Measurements from ENCODE around the gene PHF3.

The PHF3 gene, protein sequence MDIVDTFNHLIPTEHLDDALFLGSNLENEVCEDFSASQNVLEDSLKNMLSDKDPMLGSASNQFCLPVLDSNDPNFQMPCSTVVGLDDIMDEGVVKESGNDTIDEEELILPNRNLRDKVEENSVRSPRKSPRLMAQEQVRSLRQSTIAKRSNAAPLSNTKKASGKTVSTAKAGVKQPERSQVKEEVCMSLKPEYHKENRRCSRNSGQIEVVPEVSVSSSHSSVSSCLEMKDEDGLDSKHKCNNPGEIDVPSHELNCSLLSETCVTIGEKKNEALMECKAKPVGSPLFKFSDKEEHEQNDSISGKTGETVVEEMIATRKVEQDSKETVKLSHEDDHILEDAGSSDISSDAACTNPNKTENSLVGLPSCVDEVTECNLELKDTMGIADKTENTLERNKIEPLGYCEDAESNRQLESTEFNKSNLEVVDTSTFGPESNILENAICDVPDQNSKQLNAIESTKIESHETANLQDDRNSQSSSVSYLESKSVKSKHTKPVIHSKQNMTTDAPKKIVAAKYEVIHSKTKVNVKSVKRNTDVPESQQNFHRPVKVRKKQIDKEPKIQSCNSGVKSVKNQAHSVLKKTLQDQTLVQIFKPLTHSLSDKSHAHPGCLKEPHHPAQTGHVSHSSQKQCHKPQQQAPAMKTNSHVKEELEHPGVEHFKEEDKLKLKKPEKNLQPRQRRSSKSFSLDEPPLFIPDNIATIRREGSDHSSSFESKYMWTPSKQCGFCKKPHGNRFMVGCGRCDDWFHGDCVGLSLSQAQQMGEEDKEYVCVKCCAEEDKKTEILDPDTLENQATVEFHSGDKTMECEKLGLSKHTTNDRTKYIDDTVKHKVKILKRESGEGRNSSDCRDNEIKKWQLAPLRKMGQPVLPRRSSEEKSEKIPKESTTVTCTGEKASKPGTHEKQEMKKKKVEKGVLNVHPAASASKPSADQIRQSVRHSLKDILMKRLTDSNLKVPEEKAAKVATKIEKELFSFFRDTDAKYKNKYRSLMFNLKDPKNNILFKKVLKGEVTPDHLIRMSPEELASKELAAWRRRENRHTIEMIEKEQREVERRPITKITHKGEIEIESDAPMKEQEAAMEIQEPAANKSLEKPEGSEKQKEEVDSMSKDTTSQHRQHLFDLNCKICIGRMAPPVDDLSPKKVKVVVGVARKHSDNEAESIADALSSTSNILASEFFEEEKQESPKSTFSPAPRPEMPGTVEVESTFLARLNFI (N-terminal part only)

DNA sequence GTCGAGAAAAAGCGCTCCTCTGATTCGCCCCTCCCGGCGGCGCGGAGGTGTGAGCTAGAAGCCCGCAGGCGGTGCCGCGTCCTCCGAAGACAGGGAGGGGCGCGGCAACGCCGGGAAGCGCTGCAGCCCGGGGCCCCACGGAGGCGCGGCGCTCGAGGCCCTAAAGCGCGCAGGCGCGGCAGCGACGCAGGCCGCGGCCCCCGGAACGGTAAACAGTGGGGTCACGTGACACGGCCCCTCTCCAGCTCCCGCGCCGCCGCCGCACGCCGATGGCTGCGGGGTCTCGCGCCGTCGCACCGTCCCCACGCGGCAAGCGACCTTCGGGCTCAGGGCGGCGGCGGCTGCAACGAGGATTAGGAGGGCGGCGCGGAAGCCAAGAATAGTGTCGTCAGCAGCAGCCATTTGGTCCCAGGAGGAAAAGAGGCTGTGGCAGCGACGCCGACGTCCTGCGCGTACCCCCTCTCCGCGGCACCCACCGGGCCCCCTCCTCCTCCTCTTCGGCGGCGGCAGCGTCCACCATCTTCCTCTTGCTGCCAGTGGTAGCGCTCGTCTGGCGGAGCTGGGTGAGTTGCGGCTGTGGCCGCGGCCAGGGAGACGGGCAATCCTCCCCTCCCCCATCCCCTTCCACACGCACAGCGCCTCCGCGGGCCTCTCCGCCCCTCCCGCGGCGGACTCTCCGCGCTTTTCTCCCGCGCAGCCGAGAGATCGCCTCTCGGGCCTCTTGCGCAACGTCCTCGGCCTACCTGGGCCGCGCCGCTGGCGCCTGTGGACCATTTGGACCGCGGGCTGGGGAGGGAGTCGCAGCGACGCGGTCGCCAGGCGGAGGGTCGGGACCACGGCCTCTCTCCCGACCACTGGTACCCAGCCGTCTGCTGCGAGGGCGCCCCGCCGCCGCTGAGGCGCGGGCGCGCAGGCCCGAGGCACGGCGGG lies at the start of gene PHF3:
PHF3 (plus strand) TSS at position 215 of the 930 bp plus-strand sequence. CDS start 10,750 bp downstream, outside the sequence.
- DNase-seq: peak; percentile 76

DNA sequence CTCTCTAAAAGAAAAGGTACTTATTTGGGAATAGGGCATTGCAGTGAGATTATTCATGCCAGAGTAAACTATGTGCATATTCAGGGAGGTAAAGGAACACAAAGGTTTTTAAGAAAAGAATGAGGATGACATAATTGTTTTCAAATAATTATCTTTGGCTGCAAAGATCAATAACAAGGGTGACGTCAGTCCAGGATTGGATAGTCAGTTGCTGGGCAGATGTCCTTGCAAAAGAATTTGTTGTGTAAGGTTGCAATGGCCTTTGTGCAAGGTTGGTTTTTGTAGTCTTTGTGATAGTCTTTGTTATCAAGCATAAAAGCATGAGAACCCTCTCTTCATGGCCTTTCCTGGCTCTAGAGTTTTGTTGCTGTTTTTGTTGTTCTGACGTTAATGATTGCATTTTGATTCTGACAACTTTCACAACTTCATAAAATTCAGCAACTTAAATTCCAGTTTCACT lies 45.6 kb upstream of the PHF3 start:
- no peak for DNase-seq

DNA sequence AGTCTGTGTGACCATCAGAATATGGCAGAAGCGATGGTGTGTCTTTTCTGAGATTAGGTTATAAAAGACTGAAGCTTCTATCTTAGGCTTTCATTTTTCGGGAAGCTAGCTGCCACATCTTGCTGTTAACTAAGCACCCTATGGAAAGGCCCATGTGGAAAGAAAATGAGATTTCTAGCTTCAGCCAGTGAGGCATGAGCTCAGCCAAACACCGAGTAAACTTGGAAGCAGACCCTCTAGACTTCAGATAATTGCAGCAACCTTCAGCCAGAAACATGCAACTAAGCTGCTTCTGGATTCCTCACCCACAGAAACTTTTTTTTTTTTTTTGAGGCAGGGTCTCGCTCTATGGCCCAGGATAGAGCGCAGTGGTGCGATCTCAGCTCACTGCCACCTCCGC lies 42.7 kb upstream of the PHF3 start:
- no peak for DNase-seq

DNA sequence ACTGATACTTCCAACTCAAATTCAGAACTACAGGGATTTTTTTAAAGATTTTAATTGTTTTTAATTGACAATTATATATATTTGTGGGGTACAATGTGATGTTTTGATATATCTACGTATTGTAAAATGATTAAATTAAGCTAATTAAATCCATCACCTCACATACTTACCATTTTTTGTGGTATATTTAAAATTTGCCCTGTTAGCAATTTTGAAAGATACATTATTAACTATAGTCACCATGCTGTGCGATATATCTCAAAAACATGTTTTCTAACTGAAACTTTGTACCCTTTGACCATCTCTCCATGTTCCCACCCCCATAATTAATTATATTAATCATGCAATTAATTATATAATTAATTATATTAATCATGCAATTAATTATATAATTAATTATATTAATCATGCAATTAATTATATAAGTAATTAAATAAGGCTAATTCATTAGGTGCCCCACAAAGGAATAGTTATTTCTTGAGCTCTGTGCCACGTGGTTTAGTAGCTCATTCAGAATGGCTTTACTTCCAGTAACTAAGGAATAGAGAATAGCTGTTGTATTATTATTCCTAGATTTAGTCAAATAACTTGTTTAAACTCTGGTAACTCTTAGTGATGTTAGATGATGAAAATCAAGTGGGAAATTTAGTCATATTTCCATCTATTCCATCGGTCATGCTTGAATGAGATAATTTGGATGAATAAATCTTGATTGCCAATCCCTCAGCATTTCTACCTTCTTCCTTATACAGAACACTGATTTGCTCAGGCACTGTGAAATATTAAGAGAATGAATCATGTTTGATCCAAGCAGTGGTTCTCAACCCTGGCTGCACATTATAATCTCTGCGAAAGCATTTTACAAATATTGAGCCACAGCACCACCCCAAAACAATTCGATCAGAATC lies 38.2 kb upstream of the PHF3 start:
- DNase-seq: no peak

DNA sequence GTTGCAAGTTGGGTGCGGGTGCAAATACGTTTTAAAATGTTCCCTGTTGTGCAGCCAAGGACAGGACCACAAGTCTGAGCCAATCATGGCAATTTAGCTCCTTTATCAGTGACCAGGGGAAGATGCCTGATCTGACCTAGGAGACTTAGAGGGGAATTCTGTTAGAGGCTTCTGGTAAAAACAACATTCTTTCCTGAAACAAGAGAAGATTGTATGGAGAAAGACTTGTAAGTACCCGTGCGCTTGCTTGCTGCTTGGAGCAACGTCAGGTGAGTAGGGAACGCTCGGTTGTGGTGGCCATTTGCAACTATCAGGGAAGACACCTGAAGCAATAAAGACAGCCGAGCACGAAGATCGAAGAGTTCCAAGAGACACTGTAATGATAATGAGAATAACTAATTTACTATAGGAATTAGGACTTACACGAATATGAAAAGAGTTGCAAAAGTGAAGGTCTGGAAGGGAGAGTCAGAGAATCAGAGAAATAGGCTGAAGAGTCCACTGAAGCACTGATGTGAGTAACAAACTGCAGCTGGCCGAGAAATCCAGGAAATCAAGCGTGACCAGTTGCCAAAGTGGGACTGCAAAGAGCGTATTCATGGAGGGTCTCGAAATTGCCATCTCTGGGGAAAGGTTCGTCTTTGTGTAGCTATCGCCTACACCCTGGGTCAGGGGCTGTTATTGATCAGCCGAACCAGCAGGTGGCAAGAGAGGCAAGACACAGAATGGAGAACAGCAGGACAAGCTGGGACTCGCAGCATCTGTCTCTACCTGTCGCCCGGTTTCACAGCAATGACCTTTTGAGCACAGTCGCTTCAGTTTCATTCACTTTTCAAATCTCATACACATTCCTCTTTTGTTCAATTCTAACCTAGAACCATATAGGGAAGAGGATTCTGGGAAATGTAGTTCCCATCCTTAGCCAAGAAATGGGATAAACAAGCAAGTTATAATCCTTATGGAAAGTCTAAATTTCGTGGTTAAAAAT lies 37.3 kb upstream of the PHF3 start:
- DNase-seq: peak; percentile 35

DNA sequence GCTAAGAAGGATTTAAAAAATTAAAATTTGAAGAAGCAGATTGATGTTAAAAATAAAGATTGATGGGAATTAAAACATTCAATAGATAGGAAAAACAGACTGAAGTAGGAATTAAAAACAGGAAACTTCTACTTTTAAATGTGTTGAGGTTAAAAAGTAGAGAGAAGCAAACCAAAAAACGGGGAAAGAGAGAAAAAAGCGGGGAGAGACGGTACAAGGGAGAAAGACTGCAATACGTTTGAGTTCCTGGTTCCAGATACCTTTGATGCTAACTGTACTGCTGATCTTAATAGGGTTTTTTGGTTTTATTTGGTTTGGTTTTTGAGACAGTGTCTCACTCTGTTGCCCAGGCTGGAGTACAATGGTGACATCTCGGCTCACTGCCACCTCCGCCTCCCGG lies 36.4 kb upstream of the PHF3 start:
- DNase-seq: no peak

DNA sequence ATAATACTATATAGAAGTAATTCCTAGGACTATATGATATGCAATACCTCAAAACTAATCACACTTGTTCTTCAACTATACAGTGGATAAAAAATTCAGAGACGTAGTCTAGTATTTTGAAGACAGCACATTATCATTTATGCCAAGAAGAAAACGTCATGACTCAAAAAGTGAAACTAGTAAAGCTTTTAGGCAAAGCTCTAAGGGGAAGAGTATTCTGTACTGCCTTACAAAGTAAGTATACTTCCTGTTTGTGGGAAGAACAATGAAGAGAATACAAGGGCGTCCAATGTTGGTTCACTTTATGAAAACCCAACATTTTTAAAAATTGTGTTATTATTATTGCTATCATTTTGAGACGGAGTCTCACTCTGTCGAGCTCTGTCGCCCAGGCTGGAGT lies 35.5 kb upstream of the PHF3 start:
- DNase-seq: no peak

DNA sequence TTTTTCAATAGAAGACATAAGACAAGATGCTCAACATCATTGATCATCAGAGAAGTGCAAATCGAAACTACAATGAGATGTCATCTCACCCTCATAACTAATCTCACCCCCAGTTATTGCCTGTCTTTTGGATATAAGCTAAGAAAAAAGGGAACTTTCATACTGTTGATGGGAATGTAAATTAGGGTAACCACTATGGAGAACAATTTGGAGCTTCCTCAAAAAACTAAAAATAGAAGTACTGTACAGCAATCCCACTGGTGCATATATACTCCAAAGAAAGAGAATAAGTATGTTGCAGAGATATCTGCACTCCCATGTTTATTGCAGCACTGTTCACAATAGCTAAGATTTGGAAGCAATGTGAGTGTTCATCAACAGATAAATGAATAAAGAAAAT lies 26.4 kb upstream of the PHF3 start:
- no peak for DNase-seq

DNA sequence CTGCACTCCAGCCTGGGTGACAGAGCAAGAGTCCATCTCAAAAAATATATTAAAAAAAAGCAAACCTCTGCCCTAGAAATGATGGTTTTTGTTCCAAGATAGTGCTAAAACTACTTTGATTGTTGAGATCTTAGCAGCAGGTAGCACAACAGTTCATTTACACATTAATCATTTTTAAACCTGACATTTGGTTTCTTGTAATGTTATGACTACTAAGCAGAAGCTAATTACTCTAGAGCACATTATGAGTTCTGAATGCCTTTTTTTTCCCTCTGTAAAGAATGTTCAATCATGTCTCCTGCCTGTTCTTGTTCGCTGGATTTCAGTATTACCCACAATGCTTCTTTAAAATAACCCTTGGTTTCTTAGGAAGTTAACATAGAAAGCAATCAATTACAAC lies 24.7 kb upstream of the PHF3 start:
- DNase-seq: no peak

DNA sequence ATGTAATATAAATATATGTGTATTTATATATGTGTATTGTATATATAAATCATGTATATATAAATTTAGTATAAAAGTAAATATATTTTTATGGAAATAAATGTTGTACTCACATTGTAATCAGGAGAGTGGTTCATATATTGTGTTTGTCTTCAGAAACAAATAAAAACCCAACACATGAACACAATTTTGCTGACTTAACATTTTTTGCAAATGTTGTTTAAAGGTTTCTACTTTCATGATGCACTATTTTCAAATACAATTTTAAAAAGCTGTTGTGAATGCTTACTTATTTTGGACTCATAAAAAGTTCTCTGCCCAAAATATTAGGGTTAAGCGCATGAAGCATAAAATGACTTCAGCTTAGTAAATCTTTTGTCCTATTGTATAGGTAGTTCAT lies 24.0 kb upstream of the PHF3 start:
- DNase-seq: no peak

DNA sequence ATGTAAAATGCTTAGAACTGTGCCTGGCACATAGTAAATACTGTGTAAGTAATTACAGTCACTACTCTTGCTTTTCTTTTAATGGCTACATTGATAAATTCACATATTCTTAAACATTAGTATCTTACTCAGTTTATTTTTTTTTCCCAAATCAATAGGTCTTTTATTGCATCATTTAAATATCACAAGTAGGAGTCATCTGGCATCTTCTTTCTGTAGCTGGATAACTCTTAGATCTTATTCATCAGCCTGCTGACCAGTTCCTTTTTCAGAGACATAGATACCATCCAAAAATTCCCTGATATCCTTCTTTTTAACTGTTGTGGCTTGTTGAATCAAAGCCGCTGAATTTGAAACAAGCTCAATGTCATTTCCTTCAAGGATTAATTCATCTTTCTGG lies 20.0 kb upstream of the PHF3 start:
- DNase-seq: no peak

DNA sequence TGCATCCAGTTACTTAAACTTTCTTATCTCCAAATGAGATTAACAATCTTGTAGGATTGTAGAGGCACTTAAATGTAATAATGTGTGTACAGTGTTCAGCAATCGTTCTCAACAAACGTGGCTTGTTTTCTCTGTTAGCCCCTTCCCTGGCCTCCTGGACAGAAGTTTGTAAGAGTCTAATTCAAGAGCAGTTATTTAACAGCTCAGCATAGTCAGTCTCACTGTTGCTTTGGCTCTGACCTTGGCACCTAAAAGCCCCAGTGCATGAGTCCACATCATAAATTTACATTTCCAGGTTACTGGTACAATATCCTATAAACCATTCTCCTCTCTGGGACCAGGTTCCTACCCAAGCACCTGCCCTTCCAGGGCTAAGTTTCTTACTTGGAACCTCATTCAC lies 11.5 kb upstream of the PHF3 start:
- DNase-seq: no peak

DNA sequence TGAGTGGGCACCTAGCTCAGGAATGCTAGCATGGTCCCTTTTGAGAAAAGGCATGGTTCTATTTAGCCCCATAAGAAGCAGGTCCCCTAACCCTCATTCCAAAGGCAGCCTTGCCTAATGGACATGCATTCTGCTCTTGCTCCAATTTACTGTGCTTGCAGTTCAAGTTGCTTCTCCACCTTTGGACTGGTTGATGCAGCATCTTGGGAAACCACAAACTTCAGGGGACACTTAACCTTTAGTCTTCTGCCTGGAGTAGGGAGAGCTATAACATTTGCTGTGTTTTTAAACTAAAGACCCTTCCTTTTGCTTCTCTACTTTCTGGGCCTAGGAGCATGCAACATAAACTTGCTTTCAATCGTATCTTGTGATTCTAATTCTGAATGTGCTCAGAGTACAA lies 5.1 kb upstream of the PHF3 start:
- no peak for DNase-seq

DNA sequence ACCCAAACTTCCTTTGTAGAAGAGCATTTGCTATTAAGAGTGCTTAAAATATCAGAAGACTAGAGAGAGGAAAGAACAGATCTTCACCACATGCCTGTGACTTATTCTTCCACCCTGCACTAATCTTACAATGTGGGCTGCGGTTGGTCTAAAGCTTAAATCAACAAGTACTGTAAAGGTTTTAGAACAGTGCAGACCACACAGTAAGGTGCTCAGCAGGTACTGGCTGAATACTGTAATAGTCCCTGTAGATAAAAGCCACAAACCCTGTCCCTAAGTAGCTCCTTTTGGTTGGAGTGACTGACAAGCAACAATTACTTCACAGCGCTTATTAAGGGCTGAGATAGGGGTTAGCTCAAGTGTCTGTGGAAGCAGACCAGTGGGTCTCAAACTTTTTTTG lies 972 bp upstream of the PHF3 start:
- DNase-seq: no peak

DNA sequence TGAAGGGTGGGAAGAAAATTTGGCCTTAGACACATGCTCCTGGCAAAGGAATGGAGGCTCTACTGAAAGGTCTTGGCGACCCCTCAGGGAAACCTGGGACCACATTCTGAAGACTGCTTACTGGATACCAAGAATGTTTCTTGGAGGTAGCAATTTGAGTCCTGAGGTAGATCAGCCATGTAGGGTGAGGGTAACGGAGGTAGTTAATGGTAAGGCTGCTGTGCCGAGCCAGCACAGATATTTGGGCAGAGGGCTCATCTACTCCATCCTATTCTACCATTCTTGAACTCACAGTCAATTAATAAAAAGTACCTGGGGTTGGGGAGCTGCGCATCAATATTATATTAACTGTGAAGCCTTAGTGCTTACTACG lies 401 bp upstream of the PHF3 start:
- DNase-seq: no peak

DNA sequence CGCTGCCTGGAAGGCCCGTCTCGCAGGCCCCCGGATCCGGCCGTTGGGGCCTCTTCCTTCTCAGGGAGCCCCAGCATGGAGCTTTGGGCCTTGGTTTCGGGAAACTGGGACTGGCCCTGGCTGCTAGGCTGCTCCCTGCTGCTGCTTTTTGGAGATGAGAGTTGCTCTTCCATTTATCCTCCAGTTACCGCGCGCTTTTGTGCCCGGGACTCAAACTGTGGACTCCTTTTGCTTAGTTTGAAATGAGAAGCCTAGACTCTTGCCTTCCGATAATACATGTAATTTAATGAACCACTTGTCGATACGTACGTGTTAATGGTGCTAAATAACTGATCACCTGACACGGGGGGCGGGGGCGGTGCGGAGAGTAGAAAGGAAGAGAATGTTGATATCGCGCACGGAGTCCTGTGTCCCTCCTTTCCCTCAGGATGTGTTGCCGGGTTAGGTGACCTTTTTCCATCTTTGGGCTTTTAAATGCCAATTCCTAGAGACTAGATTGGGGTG lies 968 bp downstream of the PHF3 start:
- DNase-seq: no peak

DNA sequence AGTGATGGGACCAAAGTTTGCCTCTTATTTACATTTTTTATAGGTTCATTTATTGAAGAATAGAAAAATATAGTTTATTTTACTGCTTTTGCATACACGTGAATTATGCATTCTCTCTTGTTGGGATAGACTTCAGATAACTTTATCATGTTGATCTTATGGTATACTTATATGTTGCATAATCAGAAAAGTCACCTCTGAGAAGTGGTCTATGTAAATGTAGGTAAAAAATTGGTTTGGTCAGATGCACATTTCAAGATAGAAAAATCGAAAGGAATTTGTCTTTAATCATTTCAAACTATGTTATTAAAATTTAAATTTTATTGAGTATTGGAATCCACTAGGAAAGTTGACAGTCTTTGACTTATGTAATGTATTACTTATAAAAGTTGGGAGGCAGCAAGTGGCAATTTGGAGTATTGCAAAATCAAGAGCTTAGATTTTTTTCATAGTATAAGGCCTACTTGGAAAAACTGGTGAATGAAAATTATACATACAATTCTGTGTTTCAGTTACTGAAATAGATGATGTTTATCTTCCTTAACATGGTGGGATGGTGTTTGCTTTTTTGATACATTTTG lies 2.4 kb downstream of the PHF3 start:
- no peak for DNase-seq

DNA sequence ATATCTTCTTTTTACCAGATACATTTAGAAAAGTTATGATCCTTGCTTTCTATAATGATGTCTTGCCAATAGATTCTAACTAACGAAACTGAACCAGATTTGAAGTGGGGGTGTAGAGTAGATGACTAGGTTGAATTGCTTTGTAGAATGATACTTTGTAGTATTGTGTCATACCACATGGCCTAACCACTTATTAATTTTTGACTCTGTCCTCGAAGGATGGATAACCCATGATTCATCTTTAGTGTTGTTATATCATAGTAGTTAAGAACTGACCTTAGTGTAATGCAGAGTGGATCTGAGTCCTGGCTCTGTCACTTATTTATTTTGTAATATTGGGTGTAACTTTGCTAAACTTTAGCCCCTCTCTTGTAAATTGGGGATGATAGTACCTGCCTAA lies 4.5 kb downstream of the PHF3 start:
- no peak for DNase-seq

DNA sequence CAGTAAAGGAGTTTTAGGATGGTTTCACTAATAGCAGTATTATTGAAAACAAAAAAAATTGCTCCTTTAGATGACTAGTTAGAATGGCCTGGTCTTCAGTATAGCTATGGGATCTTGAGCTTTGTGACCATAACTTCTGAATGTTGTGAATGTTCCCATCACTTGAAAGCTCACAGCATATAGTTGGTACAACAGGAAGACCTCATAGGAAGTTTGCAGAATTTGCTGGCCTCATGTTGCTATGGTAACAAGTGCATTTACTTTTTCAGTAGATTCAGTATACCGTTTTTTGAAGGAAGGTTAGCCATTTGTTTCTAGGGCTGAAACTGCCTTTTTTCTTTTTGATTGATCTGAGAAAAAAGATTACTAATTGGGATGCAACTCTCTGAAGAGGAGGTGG lies 8.3 kb downstream of the PHF3 start:
- no peak for DNase-seq
